Mesenchymal stem cell (in vitro differentiated cells and primary cell): ENCODE data around the gene THEMIS.

Experiments used
- DNase-seq: peaks from one replicate; pipeline ENCODE4 v3.0.0-alpha.2; 2013
- H2AFZ ChIP-seq: one replicate; pipeline ENCODE4 v1.6.1; 2013; ENCODE audit warnings: low read depth, mild to moderate bottlenecking, control low read depth, inconsistent platforms, low read length, moderate library complexity
- H2AK5ac ChIP-seq: 2 replicates; pipeline ENCODE4 v1.6.1; 2013; ENCODE audit warnings: low read length, moderate library complexity, mild to moderate bottlenecking, inconsistent platforms; ENCODE audit not compliant: severe bottlenecking
- H2BK120ac ChIP-seq: one replicate; pipeline ENCODE4 v1.6.1; 2013; ENCODE audit warnings: low read depth, mild to moderate bottlenecking, inconsistent platforms, low read length, moderate library complexity
- H2BK12ac ChIP-seq, 2 experiments: one replicate each; pipeline ENCODE4 v1.6.1; 2013; ENCODE audit warnings: inconsistent platforms in 2 of 2, low read length in 2 of 2, mild to moderate bottlenecking in 2 of 2, moderate library complexity in 2 of 2, control low read depth in 1 of 2
- H2BK15ac ChIP-seq: one replicate; pipeline ENCODE4 v1.6.1; 2013; ENCODE audit warnings: mild to moderate bottlenecking, low read depth, inconsistent platforms; ENCODE audit not compliant: poor library complexity, severe bottlenecking
- H2BK5ac ChIP-seq: 2 replicates; pipeline ENCODE4 v1.6.1; 2013; ENCODE audit warnings: low read depth, mild to moderate bottlenecking, low read length, control low read depth, inconsistent platforms; ENCODE audit not compliant: poor library complexity, severe bottlenecking
- H3K14ac ChIP-seq, 2 experiments: one replicate each; pipeline ENCODE4 v1.6.1; 2013; ENCODE audit warnings: inconsistent platforms in 2 of 2, low read length in 2 of 2, control low read depth in 1 of 2, mild to moderate bottlenecking in 1 of 2, moderate library complexity in 1 of 2
- H3K18ac ChIP-seq, 2 experiments: one replicate each; pipeline ENCODE4 v1.6.1; 2013; ENCODE audit warnings: inconsistent platforms in 2 of 2, low read length in 2 of 2, control low read depth in 1 of 2, low read depth in 1 of 2, mild to moderate bottlenecking in 1 of 2
- H3K23ac ChIP-seq, 2 experiments: one replicate each; pipeline ENCODE4 v1.6.1; 2013; ENCODE audit warnings: inconsistent platforms in 2 of 2, low read length in 2 of 2, mild to moderate bottlenecking in 2 of 2, moderate library complexity in 2 of 2, control low read depth in 1 of 2
- H3K27ac ChIP-seq: 2 replicates; pipeline ENCODE4 v1.5.1; 2013; ENCODE audit warnings: mild to moderate bottlenecking, moderate library complexity, low read length, control low read depth, inconsistent platforms; ENCODE audit not compliant: poor library complexity, severe bottlenecking
- H3K27me3 ChIP-seq, 2 experiments: 2 replicates each; pipeline versions ENCODE4 v1.6.1 to v1.7.0; 2013; ENCODE audit warnings: low read length in 2 of 2, mild to moderate bottlenecking in 2 of 2, moderate library complexity in 2 of 2, control low read depth in 1 of 2, inconsistent platforms in 1 of 2; ENCODE audit not compliant: control insufficient read depth in 1 of 2, insufficient read depth in 1 of 2
- H3K36me3 ChIP-seq, 2 experiments: 2 replicates each; pipeline versions ENCODE4 v1.6.1 to v1.7.0; 2013; ENCODE audit warnings: low read length in 2 of 2, control low read depth in 1 of 2, inconsistent platforms in 1 of 2, low read depth in 1 of 2, mild to moderate bottlenecking in 1 of 2; ENCODE audit not compliant: insufficient read depth in 2 of 2, control insufficient read depth in 1 of 2
- H3K4ac ChIP-seq, 2 experiments: one replicate each; pipeline ENCODE4 v1.6.1; 2013; ENCODE audit warnings: inconsistent platforms in 2 of 2, low read length in 2 of 2, mild to moderate bottlenecking in 2 of 2, moderate library complexity in 2 of 2, control low read depth in 1 of 2, low read depth in 1 of 2
- H3K4me1 ChIP-seq: 2 replicates; pipeline ENCODE4 v1.6.1; 2013; ENCODE audit warnings: low read depth, low read length, control low read depth; ENCODE audit not compliant: control insufficient read depth, insufficient read depth
- H3K4me2 ChIP-seq: 2 replicates; pipeline ENCODE4 v1.6.1; 2013; ENCODE audit warnings: low read length, mild to moderate bottlenecking, inconsistent platforms; ENCODE audit not compliant: poor library complexity, severe bottlenecking
- H3K4me3 ChIP-seq, 2 experiments: 2 replicates each; pipeline versions ENCODE4 v1.5.1 to v1.7.0; 2013; ENCODE audit warnings: low read length in 2 of 2, mild to moderate bottlenecking in 2 of 2, control low read depth in 1 of 2, low read depth in 1 of 2; ENCODE audit not compliant: insufficient read depth in 1 of 2
- H3K79me1 ChIP-seq: replicated peaks from 2 replicates; pipeline ENCODE4 v1.6.1; 2013; ENCODE audit warnings: mild to moderate bottlenecking, control low read depth, low read length, inconsistent platforms; ENCODE audit not compliant: poor library complexity, severe bottlenecking
- H3K9ac ChIP-seq: 2 replicates; pipeline ENCODE4 v1.7.0; 2013; ENCODE audit warnings: mild to moderate bottlenecking, low read length, moderate library complexity
- H3K9me3 ChIP-seq: 2 replicates; pipeline ENCODE4 v1.7.0; 2013; ENCODE audit warnings: mild to moderate bottlenecking, low read length; ENCODE audit not compliant: control insufficient read depth
- H4K8ac ChIP-seq: one replicate; pipeline ENCODE4 v1.6.1; 2013; ENCODE audit warnings: inconsistent platforms, mild to moderate bottlenecking, low read length, moderate library complexity
- H4K91ac ChIP-seq: one replicate; pipeline ENCODE4 v1.6.1; 2013; ENCODE audit warnings: mild to moderate bottlenecking, low read length, inconsistent platforms
- WGBS: methylation state at CpG from one replicate; pipeline ENCODE4 v1.1.7; 2013; ENCODE audit warnings: mixed read lengths; 5-methylcytosine and 5-hydroxymethylcytosine counted together

THEMIS gene

GRCh38 chr6:127923135-127923534 is 22.3 kb upstream of the THEMIS start:
- WGBS = 96% methylated on average over 2 of the region's 2 CpGs
- no peak overlapping the region for H2AK5ac ChIP-seq
- no peak overlapping the region for H3K9ac ChIP-seq
- no peak overlapping the region for H2BK5ac ChIP-seq
- H3K4me2 ChIP-seq = no peak overlapping the region
- no peak overlapping the region for H3K27ac ChIP-seq
- H3K4me3 ChIP-seq = no peak overlapping the region
- H3K79me1 ChIP-seq = no peaks in the 10 kb centered on the region
- no peak overlapping the region for H4K8ac ChIP-seq
- no peak overlapping the region for H2BK12ac ChIP-seq
- H3K14ac ChIP-seq = no peak overlapping the region
- no peak overlapping the region for H2AFZ ChIP-seq
- H3K23ac ChIP-seq = no peak overlapping the region
- H2BK15ac ChIP-seq = no peak overlapping the region
- H3K36me3 ChIP-seq = no peaks in the 10 kb centered on the region
- H4K91ac ChIP-seq = no peak overlapping the region
- no peaks in the 10 kb centered on the region for H3K27me3 ChIP-seq
- DNase-seq = no peak
- H3K18ac ChIP-seq = no peak overlapping the region
- H3K4ac ChIP-seq = no peak overlapping the region
- peaks cover 6% of the 10 kb centered on the region for H3K9me3 ChIP-seq
- no peaks in the 10 kb centered on the region for H3K4me1 ChIP-seq
- H2BK120ac ChIP-seq = no peak overlapping the region

DNA sequence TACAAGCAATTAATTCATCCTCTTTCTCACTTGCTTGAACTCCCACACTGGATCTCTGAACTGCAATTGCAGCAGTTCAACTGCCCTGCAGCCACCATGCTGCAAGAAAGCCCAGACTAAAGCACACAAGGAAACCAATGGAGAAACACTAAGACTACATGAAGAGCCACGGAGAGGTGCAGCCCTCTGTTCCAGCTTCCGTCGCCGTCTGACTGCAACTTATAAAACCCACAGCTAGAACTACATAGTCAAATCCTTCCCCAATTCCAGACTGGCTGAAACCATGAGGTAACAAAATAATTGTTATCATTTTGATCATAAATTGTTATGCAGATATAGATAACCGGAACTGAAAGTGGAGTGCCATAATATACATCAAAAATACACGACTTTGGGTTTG is 21.1 kb upstream of the THEMIS start:
- Histone ChIP-seq H3K27ac (no peak overlapping the region), H2AFZ (no peak overlapping the region), H3K4ac (no peak overlapping the region), H2BK120ac (no peak overlapping the region), H3K4me3 (no peak overlapping the region), H3K14ac (no peak overlapping the region), H3K23ac (no peak overlapping the region), H2AK5ac (no peak overlapping the region), H2BK5ac (no peak overlapping the region), H3K4me1 (no peaks in the 10 kb centered on the region), H2BK15ac (no peak overlapping the region), H3K27me3 (peaks cover 0 to 3% of the 10 kb centered on the region in 2 experiments), H3K4me2 (no peak overlapping the region), H3K36me3 (no peaks in the 10 kb centered on the region), H3K9me3 (peaks cover 6% of the 10 kb centered on the region), H3K79me1 (no peaks in the 10 kb centered on the region), H2BK12ac (no peak overlapping the region), H3K9ac (no peak overlapping the region), H4K91ac (no peak overlapping the region), H3K18ac (no peak overlapping the region), H4K8ac (no peak overlapping the region)
- 97% methylated on average over 6 of the region's 6 CpGs for WGBS
- no peak for DNase-seq

DNA sequence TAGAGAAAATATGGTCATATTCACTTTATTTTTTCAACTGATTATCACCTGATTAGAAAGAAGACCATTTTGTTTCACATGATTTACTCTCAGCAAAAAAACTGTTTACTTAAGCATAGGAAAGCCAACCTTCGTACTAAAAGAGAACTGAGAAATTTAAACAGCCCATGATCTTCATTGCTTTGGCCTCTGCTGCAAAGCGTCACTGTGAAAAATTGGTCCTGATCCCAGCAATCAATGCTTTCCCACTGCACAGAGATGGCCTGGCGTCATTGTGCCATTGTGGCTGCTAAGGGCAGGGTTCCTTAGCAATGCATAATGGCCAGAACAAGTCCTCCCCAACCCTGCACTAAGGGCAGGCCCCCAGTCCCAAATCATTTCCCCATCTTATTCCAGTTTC is 19.9 kb upstream of the THEMIS start:
- no peak overlapping the region for H4K91ac ChIP-seq
- no peak overlapping the region for H2BK12ac ChIP-seq
- H3K27ac ChIP-seq = no peak overlapping the region
- no peak overlapping the region for H4K8ac ChIP-seq
- no peak overlapping the region for H2BK15ac ChIP-seq
- no peak for DNase-seq
- no peak overlapping the region for H2BK5ac ChIP-seq
- no peak overlapping the region for H3K23ac ChIP-seq
- no peak overlapping the region for H3K14ac ChIP-seq
- no peaks in the 10 kb centered on the region for H3K79me1 ChIP-seq
- H2AFZ ChIP-seq = no peak overlapping the region
- no peak overlapping the region for H2AK5ac ChIP-seq
- H3K18ac ChIP-seq = no peak overlapping the region
- 78% methylated on average over 3 of the region's 3 CpGs for WGBS
- peaks cover 0 to 3% of the 10 kb centered on the region in 2 experiments for H3K27me3 ChIP-seq
- no peaks in the 10 kb centered on the region for H3K4me1 ChIP-seq
- no peak overlapping the region for H3K4me2 ChIP-seq
- H3K9me3 ChIP-seq = peaks cover 6% of the 10 kb centered on the region
- no peak overlapping the region for H3K4ac ChIP-seq
- H3K9ac ChIP-seq = no peak overlapping the region
- no peak overlapping the region for H3K4me3 ChIP-seq
- no peaks in the 10 kb centered on the region for H3K36me3 ChIP-seq
- H2BK120ac ChIP-seq = no peak overlapping the region

GRCh38 chr6:127918506-127919427 is 17.9 kb upstream of the THEMIS start:
- peaks cover 0 to 3% of the 10 kb centered on the region in 2 experiments for H3K27me3 ChIP-seq
- no peak overlapping the region for H3K4ac ChIP-seq
- no peaks in the 10 kb centered on the region for H3K9me3 ChIP-seq
- no peak overlapping the region for H3K14ac ChIP-seq
- no peak overlapping the region for H3K27ac ChIP-seq
- no peak overlapping the region for H2BK15ac ChIP-seq
- no peak overlapping the region for H2AFZ ChIP-seq
- H2BK120ac ChIP-seq = no peak overlapping the region
- no peak overlapping the region for H3K4me2 ChIP-seq
- no peak overlapping the region for H2BK12ac ChIP-seq
- 80% methylated on average over 2 of the region's 3 CpGs for WGBS
- no peaks in the 10 kb centered on the region for H3K36me3 ChIP-seq
- no peaks in the 10 kb centered on the region for H3K4me1 ChIP-seq
- H2BK5ac ChIP-seq = no peak overlapping the region
- no peak overlapping the region for H3K23ac ChIP-seq
- no peak overlapping the region for H3K18ac ChIP-seq
- H4K8ac ChIP-seq = no peak overlapping the region
- no peak for DNase-seq
- no peak overlapping the region for H2AK5ac ChIP-seq
- no peaks in the 10 kb centered on the region for H3K79me1 ChIP-seq
- H3K9ac ChIP-seq = no peak overlapping the region
- H4K91ac ChIP-seq = no peak overlapping the region
- no peak overlapping the region for H3K4me3 ChIP-seq
